Islet precursor cell (in vitro differentiated cells): ENCODE measurements around the gene FBRSL1.
A peak's percentile ranks its signal among the peaks of the same experiment; 100 is the strongest.

Experiments
- DNase-seq: peaks from one replicate; pipeline ENCODE4 v3.0.0-alpha.2; 2018

The FBRSL1 gene

DNA sequence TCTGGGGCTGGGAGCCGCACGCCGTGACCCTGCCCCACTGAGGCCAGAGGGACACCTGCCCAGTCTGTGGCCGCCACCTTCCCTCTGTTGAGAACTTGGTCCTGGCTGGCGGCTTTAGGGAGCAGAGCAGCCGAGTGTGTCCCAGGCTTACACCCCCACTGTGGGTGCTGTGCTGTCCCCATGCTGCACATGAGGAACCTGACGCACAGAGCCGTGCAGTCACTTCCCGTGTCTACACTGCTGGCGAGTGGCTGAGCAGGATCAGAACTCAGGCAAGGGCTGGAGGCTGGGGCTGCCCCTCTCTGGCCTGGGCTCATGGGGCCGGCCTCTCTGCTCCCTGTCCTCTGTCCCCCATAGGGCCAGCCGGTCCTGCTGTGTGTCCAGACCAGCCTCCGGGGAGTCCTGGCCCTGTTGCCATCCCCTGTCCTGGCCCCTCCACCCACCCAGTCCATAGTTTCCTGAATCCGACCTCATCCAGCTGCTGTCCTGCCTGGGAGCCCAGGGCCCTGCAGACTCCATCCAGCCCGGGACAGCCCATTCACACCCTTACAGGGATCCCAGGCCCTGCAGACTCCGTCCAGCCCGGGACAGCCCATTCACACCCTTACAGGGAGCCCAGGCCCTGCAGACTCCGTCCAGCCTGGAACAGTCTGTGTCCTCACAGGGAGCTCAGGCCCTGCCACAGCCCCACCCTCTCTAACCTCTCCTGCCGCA, 10.3 kb downstream of the FBRSL1 start:
- DNase-seq = no peak

DNA sequence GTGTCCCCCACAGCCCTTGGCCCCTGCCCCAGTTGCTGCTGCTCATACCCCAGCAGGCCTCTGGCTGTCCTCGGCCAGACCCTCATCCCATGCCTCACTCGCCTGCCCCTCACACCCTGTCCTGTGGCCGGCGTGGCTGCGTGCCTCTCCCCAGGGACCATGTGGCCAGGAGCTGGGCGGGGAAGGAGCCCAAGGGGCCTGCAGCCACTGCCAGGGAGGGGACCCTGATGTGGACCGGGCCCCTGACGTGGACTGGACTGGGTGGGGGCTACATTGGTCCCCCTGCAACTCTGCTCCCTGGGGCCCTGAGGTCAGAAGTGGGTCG, 10.9 kb downstream of the FBRSL1 start:
- DNase-seq = no peak

DNA sequence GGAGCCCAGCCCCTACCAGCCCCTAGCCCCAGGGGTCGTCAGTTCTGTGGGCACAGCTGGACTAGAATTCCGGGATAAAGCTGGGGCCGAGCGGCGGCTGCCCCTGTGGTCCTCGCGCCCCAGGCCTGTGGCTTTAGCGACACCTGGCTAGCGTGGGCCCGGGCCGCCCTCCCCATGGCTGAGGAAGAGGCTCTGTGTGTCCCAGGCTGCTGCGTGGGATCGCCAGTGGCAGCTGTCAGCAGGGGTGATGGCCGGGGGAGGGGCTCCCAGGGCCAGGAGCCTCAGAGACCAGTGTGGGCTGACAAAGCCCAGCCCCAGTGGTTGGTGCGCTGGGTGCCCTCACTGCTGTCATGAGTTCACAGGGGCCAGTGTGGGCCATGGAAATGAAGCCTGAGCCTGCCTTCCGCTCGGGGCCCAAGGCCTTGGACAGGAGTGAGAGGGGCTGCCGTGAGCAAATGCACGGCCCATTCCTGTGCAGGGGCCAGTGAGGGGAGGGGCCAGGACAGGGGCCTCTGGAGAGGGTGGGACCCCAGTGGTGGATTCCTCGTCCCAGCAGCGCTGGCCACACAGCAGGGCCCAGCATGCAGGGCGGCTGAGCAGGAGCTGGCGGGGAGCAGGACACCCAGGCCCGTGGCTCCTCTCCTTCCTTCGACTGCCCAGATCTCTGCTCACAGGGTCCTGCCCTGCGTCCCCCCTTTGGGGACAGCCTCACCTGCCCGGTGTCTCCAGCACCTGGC, 11.4 kb downstream of the FBRSL1 start:
- no peak for DNase-seq

GRCh38 chr12:132502149-132502881, 12.4 kb downstream of the FBRSL1 start:
- peak; percentile 79 for DNase-seq

DNA sequence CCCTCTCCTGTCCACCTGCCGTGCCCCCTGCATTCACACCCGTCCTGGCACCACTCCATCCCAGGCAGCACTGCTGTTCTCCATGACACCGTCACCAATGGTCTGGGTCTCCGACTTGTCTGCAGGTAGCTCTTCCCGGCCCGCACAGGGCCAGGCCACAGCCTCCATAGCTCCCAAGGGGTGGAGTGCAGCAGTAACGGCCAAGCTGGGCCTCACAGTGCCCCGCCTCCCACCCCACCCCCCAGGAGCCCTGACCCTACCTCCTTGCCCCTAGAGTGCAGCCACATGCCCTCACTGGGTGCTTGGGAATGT, 12.9 kb downstream of the FBRSL1 start:
- DNase-seq = no peak

GRCh38 chr12:132503618-132504204, 13.8 kb downstream of the FBRSL1 start:
- DNase-seq = no peak

GRCh38 chr12:132505105-132505851, 15.3 kb downstream of the FBRSL1 start:
- no peak for DNase-seq

- no peak for DNase-seq
Measured at GRCh38 chr12:132505852-132506219, 15.9 kb downstream of the FBRSL1 start.

DNA sequence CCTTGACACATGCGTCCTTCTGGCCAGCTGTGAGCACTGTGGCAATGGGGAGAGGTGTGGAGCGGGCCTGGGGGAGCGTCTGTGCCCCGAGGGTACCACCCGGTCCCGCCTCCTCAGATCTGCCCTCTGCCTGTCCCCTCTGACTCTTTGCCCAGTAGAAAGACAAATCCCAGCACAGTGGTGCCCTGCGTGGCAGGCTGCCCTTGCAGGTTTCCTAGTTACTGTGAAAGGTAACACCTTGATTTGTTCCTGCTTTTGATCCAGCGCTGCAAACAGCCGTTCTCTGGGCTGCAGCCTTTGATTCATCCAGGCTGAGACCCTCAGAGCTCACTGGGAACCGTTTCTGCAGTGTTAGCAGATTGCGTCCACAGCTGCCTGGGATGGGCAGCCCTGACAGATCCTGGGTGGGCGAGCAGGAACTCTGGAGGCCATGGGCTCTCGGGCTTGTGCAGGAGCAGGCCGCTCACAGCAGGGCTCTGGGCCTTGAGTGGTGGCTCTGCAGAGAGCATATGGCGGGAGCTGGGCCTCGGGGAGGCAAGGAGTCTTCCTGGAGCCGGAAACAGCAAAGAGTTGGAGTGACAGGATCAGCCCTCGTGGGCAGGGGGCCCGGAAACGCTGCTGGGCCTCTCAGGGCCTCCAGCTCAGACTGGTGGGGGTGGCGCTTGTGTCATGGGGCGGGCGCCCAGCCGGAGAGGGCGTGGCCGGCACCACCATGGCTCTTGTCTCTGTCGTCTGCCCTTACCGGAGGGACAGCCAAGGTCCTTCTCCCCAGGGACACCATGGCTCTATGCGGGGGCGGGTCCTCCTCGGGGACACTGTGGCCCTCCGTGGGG, 16.6 kb downstream of the FBRSL1 start:
- DNase-seq = no peak

GRCh38 chr12:132507161-132507538, 17.2 kb downstream of the FBRSL1 start:
- DNase-seq = no peak

GRCh38 chr12:132507656-132508490, 17.9 kb downstream of the FBRSL1 start:
- no peak for DNase-seq

- DNase-seq = no peak
Measured at GRCh38 chr12:132508491-132508740, 18.5 kb downstream of the FBRSL1 start.

GRCh38 chr12:132508860-132509732, 19.1 kb downstream of the FBRSL1 start:
- no peak for DNase-seq

- DNase-seq = no peak
Measured at GRCh38 chr12:132510111-132510724, 20.3 kb downstream of the FBRSL1 start.

DNA sequence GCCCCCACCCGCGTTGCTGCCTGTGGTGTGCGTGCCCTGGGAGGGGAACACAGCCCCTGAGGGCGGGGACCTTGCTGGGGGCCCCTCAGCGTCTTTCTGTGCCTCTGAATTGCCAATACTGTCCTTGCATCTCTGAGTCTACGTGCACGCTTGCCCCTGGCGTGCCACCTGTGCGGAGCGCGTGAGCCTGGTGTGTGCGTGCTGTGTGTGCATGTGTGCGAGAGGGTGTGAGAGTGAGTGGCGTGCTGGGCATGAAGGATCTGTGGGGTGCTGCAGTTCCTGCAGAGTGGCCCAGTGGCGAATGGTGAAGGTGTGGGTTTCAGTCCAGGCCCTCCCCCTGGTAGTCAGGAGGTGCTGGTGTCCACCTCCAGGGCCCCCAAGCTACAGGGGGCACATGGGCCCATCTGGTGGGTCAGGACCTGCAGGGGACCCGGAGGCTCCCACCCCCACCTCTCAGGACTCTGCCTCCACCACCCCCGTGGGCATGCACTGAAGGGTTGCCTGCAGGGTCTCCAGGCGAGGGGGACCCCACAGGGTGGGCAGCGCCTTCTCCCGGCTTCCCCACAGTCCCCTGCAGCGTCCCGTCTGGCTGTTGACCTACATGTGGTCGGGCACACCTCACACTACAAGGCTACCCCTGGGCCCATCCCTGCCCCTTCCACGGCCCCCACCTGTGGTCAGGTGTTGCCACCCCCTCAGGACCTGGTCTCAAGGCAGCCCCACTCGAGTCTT, 21.0 kb downstream of the FBRSL1 start:
- no peak for DNase-seq

DNA sequence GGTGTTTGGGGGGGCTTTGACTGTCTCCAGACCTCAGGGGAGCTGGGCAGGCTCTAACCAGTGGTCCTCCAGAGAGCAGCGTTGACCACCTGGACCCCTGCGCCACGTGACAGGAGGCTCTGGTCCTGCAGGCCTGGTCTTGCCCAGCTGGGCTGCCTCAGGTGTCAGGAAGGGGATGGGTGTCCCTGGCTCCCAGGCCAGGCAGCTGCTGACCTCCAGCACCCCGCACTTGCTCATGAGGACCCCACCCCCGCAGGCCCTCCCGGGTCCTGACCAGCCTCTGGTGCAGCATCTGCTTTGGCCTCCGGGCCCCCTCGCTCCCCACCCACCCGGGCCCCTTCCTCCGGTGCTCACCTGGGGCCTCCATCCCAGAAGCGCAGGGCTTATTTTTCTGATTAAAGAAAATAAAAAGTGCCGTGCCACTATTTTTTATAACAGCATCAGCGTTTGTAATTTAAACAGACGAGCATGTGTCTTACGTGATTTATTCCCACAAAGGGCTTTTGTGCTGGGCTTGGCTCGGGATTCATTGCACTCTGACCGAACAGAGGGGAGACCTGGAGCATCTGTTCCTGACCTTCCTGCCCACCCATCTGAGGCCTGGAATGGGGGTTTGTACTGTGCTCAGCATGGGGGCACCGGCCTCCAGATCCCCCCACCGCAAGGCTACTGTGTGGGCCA, 21.7 kb downstream of the FBRSL1 start:
- no peak for DNase-seq

GRCh38 chr12:132512197-132513069, 22.5 kb downstream of the FBRSL1 start:
- no peak for DNase-seq

DNA sequence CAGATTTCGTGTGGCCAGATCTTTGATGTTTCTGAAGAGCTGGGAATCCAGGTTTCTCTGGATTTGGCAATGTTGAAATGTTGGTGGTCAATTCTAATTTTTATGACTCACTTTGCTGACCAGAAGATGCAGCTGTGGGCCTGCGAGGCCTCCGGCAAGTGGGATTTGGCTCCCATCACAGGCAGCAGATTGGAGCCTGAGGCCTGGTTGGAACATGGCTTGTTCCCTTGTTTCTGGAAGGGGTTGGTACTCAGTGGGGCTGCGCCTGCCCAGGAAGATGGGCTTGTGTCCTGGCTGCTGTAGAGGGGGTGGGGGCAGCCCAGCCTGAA, 23.1 kb downstream of the FBRSL1 start:
- no peak for DNase-seq
